GM21381 (cell line): Measurements from ENCODE around the gene RHCE.
"Not testable (repeated sequence)": the region's sequence is repeated elsewhere in the genome, so short reads cannot be mapped to it uniquely, and the experiment has no call there.

ENCODE experiments used
- ATAC-seq: cut with Tn5 transposase; IDR thresholded peaks from one replicate; pipeline ENCODE4 v1.9.1; 2021; ENCODE audit warnings: mild to moderate bottlenecking, moderate library complexity; ENCODE audit not compliant: unreplicated experiment

Gene RHCE

DNA sequence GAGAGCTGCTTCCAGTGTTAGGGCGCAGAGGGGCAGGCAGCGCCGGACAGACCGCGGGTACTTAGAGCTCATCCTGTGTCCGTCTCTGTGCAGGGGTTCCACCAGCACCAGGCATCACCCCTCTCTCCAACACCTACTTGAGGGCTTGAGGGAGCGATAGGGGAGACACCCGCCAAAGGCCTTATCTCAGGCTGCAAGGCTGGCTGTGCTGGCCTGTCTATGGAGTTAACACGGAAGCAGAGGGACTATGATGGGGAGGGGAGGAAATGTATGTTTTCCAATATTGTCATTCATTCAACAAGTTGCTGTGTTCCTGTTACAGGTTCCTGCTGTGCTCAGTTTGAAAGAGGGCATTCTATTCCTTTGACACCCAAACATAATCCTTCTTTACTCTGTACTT, at the start of gene RHCE:
Gene RHCE, minus strand, starts transcription at position 111 of the 400 bp plus-strand sequence. Its CDS starts 39 bp downstream, at position 72.
- not testable (repeated sequence) for ATAC-seq

GRCh38 chr1:25469177-25469576, 48.6 kb upstream of the RHCE start:
- no peak for ATAC-seq

GRCh38 chr1:25468033-25468432, 47.4 kb upstream of the RHCE start:
- no peak for ATAC-seq

GRCh38 chr1:25467616-25468015, 47.0 kb upstream of the RHCE start:
- ATAC-seq: no peak

GRCh38 chr1:25467193-25467592, 46.6 kb upstream of the RHCE start:
- no peak for ATAC-seq

- ATAC-seq: no peak
Measured at GRCh38 chr1:25462732-25463131, 42.1 kb upstream of the RHCE start.

DNA sequence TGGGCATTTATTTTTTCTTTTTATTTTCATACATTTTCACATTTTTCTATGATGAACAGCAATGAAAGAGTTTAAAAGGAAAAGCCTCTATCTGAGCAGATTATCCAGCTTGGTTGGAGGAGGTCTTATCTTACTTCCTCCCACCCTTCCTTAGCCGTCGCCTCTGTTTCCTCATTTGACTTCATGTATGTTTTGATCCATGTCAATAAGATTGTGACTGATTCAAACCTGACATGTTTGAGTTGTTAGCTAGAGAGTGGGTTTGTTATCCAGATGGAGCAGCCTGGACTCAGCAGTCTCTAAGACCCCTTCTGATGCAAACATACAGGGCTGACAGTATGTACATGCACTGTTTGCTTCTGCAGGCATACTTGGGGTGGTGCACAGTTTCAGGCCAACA, 41.2 kb upstream of the RHCE start:
- no peak for ATAC-seq

- not testable (repeated sequence) for ATAC-seq
Measured at GRCh38 chr1:25460816-25461215, 40.2 kb upstream of the RHCE start.

GRCh38 chr1:25460020-25460419, 39.4 kb upstream of the RHCE start:
- no peak for ATAC-seq

DNA sequence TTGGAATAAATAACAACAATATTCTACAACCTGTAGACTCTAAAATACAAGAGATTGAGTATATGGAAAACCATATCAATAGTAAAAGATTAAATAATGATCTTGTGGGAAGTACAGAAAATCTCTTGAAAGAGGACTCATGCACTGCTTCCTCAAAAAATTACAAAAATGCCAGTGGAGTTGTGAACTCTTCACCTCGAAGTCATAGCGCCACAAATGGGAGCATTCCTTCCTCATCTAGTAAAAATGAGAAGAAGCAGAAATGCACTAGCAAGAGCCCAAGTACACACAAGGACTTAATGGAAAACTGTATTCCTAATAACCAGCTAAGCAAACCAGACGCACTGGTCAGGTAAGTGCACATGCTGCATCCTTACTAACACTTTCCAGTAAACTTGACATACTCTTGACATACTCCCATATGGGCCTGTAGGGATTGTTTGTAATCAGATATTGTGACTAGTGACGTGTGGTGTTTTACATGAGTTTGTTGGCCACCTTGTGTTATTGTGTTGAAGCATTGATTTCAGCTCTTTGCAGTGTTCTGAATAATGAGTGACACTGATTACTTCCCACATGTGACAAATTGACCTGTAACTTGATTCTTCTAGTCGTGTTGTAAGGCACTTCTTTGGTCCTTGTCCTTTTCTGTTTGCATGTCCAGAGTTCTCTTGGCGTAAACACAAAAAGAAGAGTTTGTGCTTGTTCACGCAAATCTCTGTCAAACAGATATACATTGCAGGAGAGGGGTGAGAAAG, 38.1 kb upstream of the RHCE start:
- ATAC-seq: no peak

GRCh38 chr1:25456502-25456901, 35.9 kb upstream of the RHCE start:
- no peak for ATAC-seq

DNA sequence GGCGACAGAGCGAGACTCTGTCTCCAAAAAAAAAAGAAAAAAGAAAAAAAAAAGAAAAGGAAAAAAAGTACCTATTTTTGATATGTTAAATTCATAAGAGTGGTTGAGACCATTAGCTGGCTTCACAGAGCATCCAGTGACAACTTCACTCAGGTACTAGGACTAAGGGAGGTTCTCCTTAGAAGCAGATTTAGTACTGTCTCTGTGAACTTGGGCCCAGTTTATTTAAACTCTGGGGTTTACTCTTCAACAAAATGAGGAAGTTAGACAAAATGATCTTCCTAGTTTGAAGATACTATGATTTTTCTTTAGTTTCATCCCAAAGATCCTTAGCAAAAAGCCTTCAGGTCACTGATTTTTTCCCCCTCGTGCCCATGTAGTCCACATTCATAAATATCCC, 31.3 kb upstream of the RHCE start:
- no peak for ATAC-seq

GRCh38 chr1:25450891-25451290, 30.3 kb upstream of the RHCE start:
- no peak for ATAC-seq

- no peak for ATAC-seq
Measured at GRCh38 chr1:25447547-25447946, 26.9 kb upstream of the RHCE start.

DNA sequence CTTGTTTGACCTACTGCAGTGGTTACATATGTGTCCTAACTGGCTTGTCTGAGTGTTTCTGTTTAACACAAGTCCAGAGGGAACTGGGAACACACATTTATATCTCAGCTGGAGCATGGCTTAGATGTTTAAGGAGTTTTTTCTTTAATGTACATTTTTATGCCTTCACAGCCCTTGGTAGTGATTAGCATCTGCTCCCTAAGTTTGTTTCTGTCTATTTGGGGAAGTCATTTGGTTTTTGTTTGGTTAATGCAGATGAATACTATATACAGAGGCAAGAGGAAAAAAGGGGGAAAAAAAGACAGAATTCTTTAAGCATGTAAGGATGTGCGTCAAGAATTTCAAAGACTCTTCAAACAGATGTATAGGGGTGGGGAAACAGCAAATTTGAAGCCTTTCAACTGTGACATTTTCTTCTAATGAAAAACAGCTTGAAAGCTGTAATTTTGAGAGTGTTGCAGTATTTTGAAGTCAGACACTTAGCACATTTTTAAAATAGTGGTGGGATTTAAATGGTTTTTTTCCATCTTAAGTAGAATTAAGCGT, 25.4 kb upstream of the RHCE start:
- no peak for ATAC-seq

GRCh38 chr1:25444604-25445003, 24.0 kb upstream of the RHCE start:
- ATAC-seq: not testable (repeated sequence)

- ATAC-seq: no peak
Measured at GRCh38 chr1:25443030-25443699, 22.5 kb upstream of the RHCE start.

DNA sequence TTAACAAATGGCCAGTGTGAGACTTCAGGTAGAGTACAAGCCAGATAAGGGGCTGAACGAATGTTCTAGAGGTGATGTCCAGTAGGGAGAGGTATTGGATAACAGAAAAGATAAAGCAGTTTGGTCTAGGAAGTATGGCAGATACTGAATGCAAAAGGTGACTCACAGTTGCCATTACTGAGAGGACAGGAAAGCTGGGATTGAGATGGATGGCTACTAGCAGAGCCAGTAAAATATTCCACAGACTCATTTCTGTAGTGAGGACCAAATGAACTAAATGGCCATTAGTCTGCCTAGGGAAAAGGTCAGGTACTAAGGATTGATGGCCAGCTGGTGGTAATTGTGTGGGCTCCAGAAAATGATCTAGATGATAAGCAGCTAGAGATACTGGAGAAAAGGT, 21.6 kb upstream of the RHCE start:
- ATAC-seq: no peak

- no peak for ATAC-seq
Measured at GRCh38 chr1:25439287-25439686, 18.7 kb upstream of the RHCE start.

GRCh38 chr1:25437672-25438071, 17.0 kb upstream of the RHCE start:
- ATAC-seq: no peak

GRCh38 chr1:25435397-25436108, 14.9 kb upstream of the RHCE start:
- ATAC-seq: no peak
